GM12873 (cell line): Measurements from ENCODE around the gene HPGD.

ENCODE experiments used
- CTCF ChIP-seq: IDR thresholded peaks from 2 replicates; pipeline ENCODE4 v1.5.1; 2012; ENCODE audit warnings: low read depth, mild to moderate bottlenecking, moderate library complexity, low read length, control low read depth; ENCODE audit not compliant: insufficient read depth; ENCODE audit errors: missing control alignments

The HPGD gene

GRCh38 chr4:174522183-174523024, at the start of gene HPGD:
HPGD (minus strand) TSS chr4:174522488; CDS start chr4:174522451, 37 bp downstream.
- TF ChIP-seq CTCF, result no peak

- TF ChIP-seq CTCF, result no peak
Measured at GRCh38 chr4:174564529-174564928, 42.2 kb upstream of the HPGD start.

- no peak for TF ChIP-seq CTCF
Measured at GRCh38 chr4:174563399-174563798, 41.1 kb upstream of the HPGD start.

GRCh38 chr4:174561560-174561959, 39.3 kb upstream of the HPGD start:
- no peak for TF ChIP-seq CTCF

- no peak for TF ChIP-seq CTCF
Measured at GRCh38 chr4:174559894-174560293, 37.6 kb upstream of the HPGD start.

- no peak for TF ChIP-seq CTCF
Measured at GRCh38 chr4:174555789-174556630, 33.7 kb upstream of the HPGD start.

- TF ChIP-seq CTCF, result no peak
Measured at GRCh38 chr4:174554231-174554728, 32.0 kb upstream of the HPGD start.
